OCI-LY1 (cell line): Measurements from ENCODE around the gene RAB12.

Experiments used
- CTCF ChIP-seq: fragments of 200-600 bp; sonication (generic), shearing (Covaris generic); IDR thresholded peaks from 2 replicates; pipeline ENCODE4 v1.5.1; 2017; ENCODE audit warnings: mild to moderate bottlenecking, antibody characterized with exemption, low read length, moderate library complexity, mixed read lengths
- EZH2 ChIP-seq: fragments of 200-600 bp; sonication (generic), shearing (Covaris generic); IDR thresholded peaks from 2 replicates; pipeline ENCODE4 v1.8.0; 2017; ENCODE audit warnings: borderline replicate concordance, mixed run types, mild to moderate bottlenecking, antibody characterized with exemption, low read length, moderate library complexity, mixed read lengths

- TF ChIP-seq CTCF, result no peak
- TF ChIP-seq EZH2, result no peak
Observed at GRCh38 chr18:8626414-8627106, 17.3 kb downstream of the RAB12 start.
